Measurements from ENCODE around the gene DLGAP4. TPM values are rescaled to one million over a fixed set of nuclear protein-coding genes. Genes with fewer than 3 reads are reported as not detected.
"Not testable (repeated sequence)": the region's sequence is repeated elsewhere in the genome, so short reads cannot be mapped to it uniquely, and the experiment has no call there.

Gene DLGAP4
- total RNA-seq, 1 donor from 2014 or later: 199 TPM

- Mint-ChIP-seq H3K4me3 (ENCODE audit: unreplicated experiment) (peak overlapping the region; percentile 7), H3K4me1 (ENCODE audit: low read depth, unreplicated experiment) (peaks cover 57% of the 10 kb centered on the region), H3K36me3 (ENCODE audit: unreplicated experiment) (no peaks in the 10 kb centered on the region), H3K27ac (ENCODE audit: unreplicated experiment) (peak overlapping the region; percentile 71), H3K27me3 (ENCODE audit: unreplicated experiment) (peaks cover 7% of the 10 kb centered on the region), H3K9me3 (ENCODE audit: unreplicated experiment) (peaks cover 15% of the 10 kb centered on the region)
- DNase-seq: no peak
- no peak for TF ChIP-seq CTCF (IDR thresholded peaks at IDR 0.05; ENCODE audit: partially characterized antibody, unreplicated experiment)
Measured at GRCh38 chr20:36469973-36470372, 163.8 kb downstream of the DLGAP4 start.

GRCh38 chr20:36471885-36472636 is 165.9 kb downstream of the DLGAP4 start:
- TF ChIP-seq CTCF (IDR thresholded peaks at IDR 0.05; ENCODE audit: partially characterized antibody, unreplicated experiment): no peak
- no peak for DNase-seq
- Mint-ChIP-seq H3K9me3 (ENCODE audit: unreplicated experiment) (peaks cover 15% of the 10 kb centered on the region), H3K36me3 (ENCODE audit: unreplicated experiment) (no peaks in the 10 kb centered on the region), H3K4me3 (ENCODE audit: unreplicated experiment) (peak overlapping the region; percentile 34), H3K4me1 (ENCODE audit: low read depth, unreplicated experiment) (peaks cover 39% of the 10 kb centered on the region), H3K27ac (ENCODE audit: unreplicated experiment) (no peak overlapping the region), H3K27me3 (ENCODE audit: unreplicated experiment) (peaks cover 3% of the 10 kb centered on the region)

- H3K27me3 Mint-ChIP-seq (ENCODE audit: unreplicated experiment): peaks cover 2% of the 10 kb centered on the region
- no peak for DNase-seq
- peaks cover 11% of the 10 kb centered on the region for H3K9me3 Mint-ChIP-seq (ENCODE audit: unreplicated experiment)
- peaks cover 33% of the 10 kb centered on the region for H3K4me1 Mint-ChIP-seq (ENCODE audit: low read depth, unreplicated experiment)
- no peak for TF ChIP-seq CTCF (IDR thresholded peaks at IDR 0.05; ENCODE audit: partially characterized antibody, unreplicated experiment)
- no peak overlapping the region for H3K4me3 Mint-ChIP-seq (ENCODE audit: unreplicated experiment)
- no peaks in the 10 kb centered on the region for H3K36me3 Mint-ChIP-seq (ENCODE audit: unreplicated experiment)
- no peak overlapping the region for H3K27ac Mint-ChIP-seq (ENCODE audit: unreplicated experiment)
Measured at GRCh38 chr20:36472637-36473090, 166.5 kb downstream of the DLGAP4 start.

GRCh38 chr20:36473164-36473563 is 167.0 kb downstream of the DLGAP4 start:
- Mint-ChIP-seq H3K36me3 (ENCODE audit: unreplicated experiment) (no peaks in the 10 kb centered on the region), H3K27ac (ENCODE audit: unreplicated experiment) (no peak overlapping the region), H3K27me3 (ENCODE audit: unreplicated experiment) (peaks cover 4% of the 10 kb centered on the region), H3K4me1 (ENCODE audit: low read depth, unreplicated experiment) (peaks cover 29% of the 10 kb centered on the region), H3K4me3 (ENCODE audit: unreplicated experiment) (no peak overlapping the region), H3K9me3 (ENCODE audit: unreplicated experiment) (peaks cover 13% of the 10 kb centered on the region)
- TF ChIP-seq CTCF (IDR thresholded peaks at IDR 0.05; ENCODE audit: partially characterized antibody, unreplicated experiment): no peak
- DNase-seq: no peak

GRCh38 chr20:36474563-36474962 is 168.4 kb downstream of the DLGAP4 start:
- H3K9me3 Mint-ChIP-seq (ENCODE audit: unreplicated experiment): peaks cover 19% of the 10 kb centered on the region
- H3K27me3 Mint-ChIP-seq (ENCODE audit: unreplicated experiment): peaks cover 4% of the 10 kb centered on the region
- peaks cover 33% of the 10 kb centered on the region for H3K4me1 Mint-ChIP-seq (ENCODE audit: low read depth, unreplicated experiment)
- DNase-seq: no peak
- no peak overlapping the region for H3K4me3 Mint-ChIP-seq (ENCODE audit: unreplicated experiment)
- H3K27ac Mint-ChIP-seq (ENCODE audit: unreplicated experiment): no peak overlapping the region
- no peak for TF ChIP-seq CTCF (IDR thresholded peaks at IDR 0.05; ENCODE audit: partially characterized antibody, unreplicated experiment)
- H3K36me3 Mint-ChIP-seq (ENCODE audit: unreplicated experiment): no peaks in the 10 kb centered on the region

- DNase-seq; H3K4me3 Mint-ChIP-seq (ENCODE audit: unreplicated experiment); H3K27me3 Mint-ChIP-seq (ENCODE audit: unreplicated experiment); H3K36me3 Mint-ChIP-seq (ENCODE audit: unreplicated experiment); H3K27ac Mint-ChIP-seq (ENCODE audit: unreplicated experiment): not testable (repeated sequence)
- Mint-ChIP-seq H3K4me1 (ENCODE audit: low read depth, unreplicated experiment) (peaks cover 30% of the 10 kb centered on the region), H3K9me3 (ENCODE audit: unreplicated experiment) (peaks cover 18% of the 10 kb centered on the region)
Measured at GRCh38 chr20:36475054-36475453, 168.9 kb downstream of the DLGAP4 start.
